ENCODE results near the gene EFHC2. TPM values are rescaled to one million over a fixed set of nuclear protein-coding genes. Genes with fewer than 3 reads are reported as not detected.

EFHC2 gene
- polyA plus RNA-seq, 6 donors from 2014 or later, result 0.13 to 0.55 (median 0.20) TPM; not detected in 3

GRCh38 chrX:44319550-44319949, 23.9 kb downstream of the EFHC2 start:
- DNase-seq (no peak), ATAC-seq (ENCODE audit: low read depth in 2 of 2) (no peak)
- H3K9me3 Mint-ChIP-seq, result peaks cover 0 to 8% (median 2%) of the 10 kb centered on the region in 7 donors
- H3K4me1 Mint-ChIP-seq, result peaks cover 1 to 3% (median 2%) of the 10 kb centered on the region in 3 donors
- H3K36me3 Mint-ChIP-seq, result no peaks in the 10 kb centered on the region
- H3K27me3 Mint-ChIP-seq, result no peaks in the 10 kb centered on the region
- no peak overlapping the region for H3K27ac Mint-ChIP-seq
- H3K4me3 Mint-ChIP-seq, result no peak overlapping the region

- H3K27me3 Mint-ChIP-seq, result no peaks in the 10 kb centered on the region
- no peak overlapping the region for H3K4me3 Mint-ChIP-seq
- no peak overlapping the region for H3K27ac Mint-ChIP-seq
- ATAC-seq (ENCODE audit: low read depth in 2 of 2), result no peak
- DNase-seq, result no peak
- H3K9me3 Mint-ChIP-seq, result peaks cover 0 to 2% (median 0%) of the 10 kb centered on the region in 7 donors
- no peaks in the 10 kb centered on the region for H3K36me3 Mint-ChIP-seq
- peaks cover 5 to 12% (median 7%) of the 10 kb centered on the region in 3 donors for H3K4me1 Mint-ChIP-seq
Measured at GRCh38 chrX:44317181-44317580, 26.3 kb downstream of the EFHC2 start.

DNA sequence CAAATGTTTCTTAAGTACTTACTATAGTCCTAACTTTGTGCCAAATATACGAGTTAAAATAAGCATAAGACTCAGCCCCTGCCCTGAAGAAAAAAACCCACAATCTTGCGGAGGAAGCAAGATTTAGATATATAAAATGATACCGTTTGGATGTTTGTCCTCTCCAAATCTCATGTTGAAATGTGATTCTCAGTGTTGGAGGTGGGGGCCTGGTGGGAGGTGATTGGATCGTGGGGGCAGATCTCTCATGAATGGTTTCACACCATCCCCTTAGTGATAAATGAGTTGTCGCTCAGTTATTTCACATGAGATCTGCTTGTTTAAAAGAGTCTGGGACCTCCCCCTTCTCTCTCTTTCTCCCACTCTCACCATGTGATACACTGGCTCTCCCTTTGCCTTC, 28.7 kb downstream of the EFHC2 start:
- Mint-ChIP-seq H3K36me3 (no peaks in the 10 kb centered on the region), H3K9me3 (peaks cover 0 to 2% (median 0%) of the 10 kb centered on the region in 7 donors), H3K4me1 (peaks cover 5 to 12% (median 7%) of the 10 kb centered on the region in 3 donors), H3K4me3 (peak overlapping the region in 1 of 8 donors; percentile 17), H3K27ac (peak overlapping the region in 2 of 6 donors; percentile 34 to 76), H3K27me3 (no peaks in the 10 kb centered on the region)
- DNase-seq (no peak), ATAC-seq (ENCODE audit: low read depth in 2 of 2) (no peak)

GRCh38 chrX:44314259-44314734, 29.2 kb downstream of the EFHC2 start:
- Mint-ChIP-seq H3K4me1 (peaks cover 5 to 12% (median 7%) of the 10 kb centered on the region in 3 donors), H3K27me3 (no peaks in the 10 kb centered on the region), H3K36me3 (peaks cover 0 to 3% of the 10 kb centered on the region in 2 donors), H3K4me3 (peak overlapping the region in 1 of 8 donors; percentile 17), H3K27ac (peak overlapping the region in 4 of 6 donors; percentile 16 to 76 (median 49)), H3K9me3 (peaks cover 0 to 2% (median 0%) of the 10 kb centered on the region in 7 donors)
- peak; percentile 78 to 83 for ATAC-seq (ENCODE audit: low read depth in 2 of 2)
- DNase-seq, result peak; percentile 6

- Mint-ChIP-seq H3K36me3 (peaks cover 0 to 5% of the 10 kb centered on the region in 2 donors), H3K4me3 (no peak overlapping the region), H3K9me3 (peaks cover 0 to 2% (median 0%) of the 10 kb centered on the region in 7 donors), H3K27me3 (no peaks in the 10 kb centered on the region), H3K27ac (no peak overlapping the region), H3K4me1 (peaks cover 5 to 12% (median 7%) of the 10 kb centered on the region in 3 donors)
- DNase-seq (no peak), ATAC-seq (ENCODE audit: low read depth in 2 of 2) (no peak)
Measured at GRCh38 chrX:44312421-44312820, 31.1 kb downstream of the EFHC2 start.

DNA sequence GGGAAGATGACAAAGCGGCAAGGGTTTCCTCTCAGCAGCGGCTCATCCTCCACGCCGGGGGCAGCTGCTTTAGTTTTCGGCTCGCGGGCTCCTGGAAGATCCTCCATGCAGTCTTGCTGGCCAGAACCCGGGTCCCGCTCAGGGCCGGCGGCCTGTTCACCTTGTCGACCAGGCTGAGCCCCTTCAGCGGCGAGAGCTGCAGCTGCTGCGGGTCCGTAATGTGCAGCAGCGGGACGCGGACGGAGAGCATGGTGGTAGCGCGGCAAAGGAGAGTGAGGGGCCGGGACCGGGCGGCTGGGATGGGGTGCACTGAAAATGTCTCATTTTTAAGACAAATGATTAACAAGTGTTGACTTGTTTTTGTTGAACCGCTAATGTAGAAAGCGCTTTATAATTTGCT, 33.2 kb downstream of the EFHC2 start:
- Mint-ChIP-seq H3K4me1 (peaks cover 5 to 12% (median 7%) of the 10 kb centered on the region in 3 donors), H3K36me3 (peaks cover 0 to 5% of the 10 kb centered on the region in 2 donors), H3K4me3 (peak overlapping the region in 2 of 8 donors; percentile 45 to 74), H3K27ac (no peak overlapping the region), H3K27me3 (no peaks in the 10 kb centered on the region), H3K9me3 (no peaks in the 10 kb centered on the region)
- DNase-seq (no peak), ATAC-seq (ENCODE audit: low read depth in 2 of 2) (no peak)

GRCh38 chrX:44308869-44309268, 34.6 kb downstream of the EFHC2 start:
- ATAC-seq (ENCODE audit: low read depth in 2 of 2), result no peak
- Mint-ChIP-seq H3K36me3 (peaks cover 0 to 5% of the 10 kb centered on the region in 2 donors), H3K9me3 (no peaks in the 10 kb centered on the region), H3K4me1 (peaks cover 0 to 3% (median 0%) of the 10 kb centered on the region in 3 donors), H3K4me3 (no peak overlapping the region), H3K27ac (no peak overlapping the region), H3K27me3 (no peaks in the 10 kb centered on the region)
- no peak for DNase-seq

GRCh38 chrX:44306356-44306755, 37.1 kb downstream of the EFHC2 start:
- no peaks in the 10 kb centered on the region for H3K27me3 Mint-ChIP-seq
- H3K4me3 Mint-ChIP-seq, result peak overlapping the region in 1 of 8 donors; percentile 67
- ATAC-seq (ENCODE audit: low read depth in 2 of 2) (no peak), DNase-seq (no peak)
- H3K4me1 Mint-ChIP-seq, result no peaks in the 10 kb centered on the region
- H3K36me3 Mint-ChIP-seq, result peaks cover 0 to 5% of the 10 kb centered on the region in 2 donors
- H3K9me3 Mint-ChIP-seq, result no peaks in the 10 kb centered on the region
- no peak overlapping the region for H3K27ac Mint-ChIP-seq

GRCh38 chrX:44305921-44306320, 37.6 kb downstream of the EFHC2 start:
- ATAC-seq (ENCODE audit: low read depth in 2 of 2) (no peak), DNase-seq (no peak)
- H3K4me1 Mint-ChIP-seq, result no peaks in the 10 kb centered on the region
- H3K9me3 Mint-ChIP-seq, result no peaks in the 10 kb centered on the region
- H3K4me3 Mint-ChIP-seq, result no peak overlapping the region
- H3K27me3 Mint-ChIP-seq, result no peaks in the 10 kb centered on the region
- peaks cover 0 to 5% of the 10 kb centered on the region in 2 donors for H3K36me3 Mint-ChIP-seq
- no peak overlapping the region for H3K27ac Mint-ChIP-seq

GRCh38 chrX:44303119-44303518, 40.4 kb downstream of the EFHC2 start:
- no peaks in the 10 kb centered on the region for H3K9me3 Mint-ChIP-seq
- no peaks in the 10 kb centered on the region for H3K27me3 Mint-ChIP-seq
- H3K36me3 Mint-ChIP-seq, result no peaks in the 10 kb centered on the region
- peak overlapping the region in 1 of 6 donors; percentile 56 for H3K27ac Mint-ChIP-seq
- H3K4me3 Mint-ChIP-seq, result no peak overlapping the region
- DNase-seq (no peak), ATAC-seq (ENCODE audit: low read depth in 2 of 2) (no peak)
- no peaks in the 10 kb centered on the region for H3K4me1 Mint-ChIP-seq

- DNase-seq, result no peak
- H3K4me1 Mint-ChIP-seq, result no peaks in the 10 kb centered on the region
- H3K27me3 Mint-ChIP-seq, result peaks cover 0 to 16% (median 0%) of the 10 kb centered on the region in 3 donors
- ATAC-seq (ENCODE audit: low read depth in 2 of 2), result no peak
- no peak overlapping the region for H3K4me3 Mint-ChIP-seq
- no peaks in the 10 kb centered on the region for H3K36me3 Mint-ChIP-seq
- H3K27ac Mint-ChIP-seq, result peak overlapping the region in 1 of 6 donors; percentile 8
- H3K9me3 Mint-ChIP-seq, result peaks cover 0 to 4% (median 0%) of the 10 kb centered on the region in 7 donors
Measured at GRCh38 chrX:44299177-44299576, 44.3 kb downstream of the EFHC2 start.

- peaks cover 0 to 4% (median 0%) of the 10 kb centered on the region in 7 donors for H3K9me3 Mint-ChIP-seq
- no peaks in the 10 kb centered on the region for H3K36me3 Mint-ChIP-seq
- no peak overlapping the region for H3K27ac Mint-ChIP-seq
- H3K27me3 Mint-ChIP-seq, result peaks cover 0 to 25% (median 0%) of the 10 kb centered on the region in 3 donors
- H3K4me1 Mint-ChIP-seq, result no peaks in the 10 kb centered on the region
- ATAC-seq (ENCODE audit: low read depth in 2 of 2) (no peak), DNase-seq (no peak)
- H3K4me3 Mint-ChIP-seq, result no peak overlapping the region
Measured at GRCh38 chrX:44291468-44292092, 51.9 kb downstream of the EFHC2 start.

DNA sequence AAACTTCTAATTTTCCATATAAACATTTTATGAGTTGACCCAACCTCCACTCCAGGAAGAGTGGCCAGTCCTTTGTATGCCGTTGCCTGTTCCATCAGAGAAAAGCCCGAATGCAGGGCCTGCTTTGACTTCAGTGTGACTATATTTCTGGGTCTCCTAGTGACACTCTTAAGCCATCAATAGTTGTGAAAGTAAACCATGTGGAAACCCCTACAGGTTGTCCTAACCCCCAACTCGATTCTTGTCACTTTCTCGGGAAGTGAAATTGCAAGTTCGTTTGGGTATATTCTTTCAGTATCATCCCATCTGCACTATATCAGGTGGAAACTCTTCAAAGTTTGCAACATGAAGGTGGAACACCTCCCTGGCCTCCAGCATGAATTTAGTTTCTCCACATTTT, 52.8 kb downstream of the EFHC2 start:
- no peaks in the 10 kb centered on the region for H3K4me1 Mint-ChIP-seq
- no peaks in the 10 kb centered on the region for H3K36me3 Mint-ChIP-seq
- H3K9me3 Mint-ChIP-seq, result peaks cover 0 to 4% (median 0%) of the 10 kb centered on the region in 7 donors
- no peak for ATAC-seq (ENCODE audit: low read depth in 2 of 2)
- DNase-seq, result no peak
- H3K27ac Mint-ChIP-seq, result no peak overlapping the region
- no peak overlapping the region for H3K4me3 Mint-ChIP-seq
- peaks cover 0 to 25% (median 0%) of the 10 kb centered on the region in 3 donors for H3K27me3 Mint-ChIP-seq

- no peak for DNase-seq
- Mint-ChIP-seq H3K27ac (no peak overlapping the region), H3K27me3 (no peaks in the 10 kb centered on the region), H3K9me3 (no peaks in the 10 kb centered on the region), H3K36me3 (no peaks in the 10 kb centered on the region), H3K4me3 (no peak overlapping the region), H3K4me1 (no peaks in the 10 kb centered on the region)
- no peak for ATAC-seq (ENCODE audit: low read depth in 2 of 2)
Measured at GRCh38 chrX:44282753-44283152, 60.7 kb downstream of the EFHC2 start.

Data from naive B cell (primary cell).